BLaER1 (cell line): ENCODE results near the gene TINCR.

Experiments used
- H3K27ac ChIP-seq: shearing (Covaris generic); formaldehyde crosslinking; 2 replicates; pipeline ENCODE4 v1.8.1; 2022
- H3K27me3 ChIP-seq: shearing (Covaris generic); formaldehyde crosslinking; 2 replicates; pipeline ENCODE4 v1.8.1; 2022
- H3K36me3 ChIP-seq: shearing (Covaris generic); formaldehyde crosslinking; 2 replicates; pipeline ENCODE4 v1.8.1; 2022
- H3K4me1 ChIP-seq: shearing (Covaris generic); formaldehyde crosslinking; 2 replicates; pipeline ENCODE4 v1.8.1; 2022
- H3K4me2 ChIP-seq: shearing (Covaris generic); formaldehyde crosslinking; 2 replicates; pipeline ENCODE4 v1.8.1; 2022
- H3K4me3 ChIP-seq: shearing (Covaris generic); formaldehyde crosslinking; 2 replicates; pipeline ENCODE4 v1.8.1; 2022
- H3K9ac ChIP-seq: shearing (Covaris generic); formaldehyde crosslinking; 2 replicates; pipeline ENCODE4 v1.8.1; 2022
- H3K9me3 ChIP-seq: shearing (Covaris generic); formaldehyde crosslinking; 2 replicates; pipeline ENCODE4 v1.8.1; 2022
- H4K20me1 ChIP-seq: shearing (Covaris generic); formaldehyde crosslinking; 2 replicates; pipeline ENCODE4 v1.8.1; 2022
- Cebpa-rat ChIP-seq: shearing (Covaris generic); IDR thresholded peaks from 2 replicates; pipeline ENCODE4 v1.8.1; 2022

TINCR gene

GRCh38 chr19:5603626-5604025, 35.9 kb upstream of the TINCR start:
- peaks cover 100% of the 10 kb centered on the region for H3K36me3 ChIP-seq
- H3K27ac ChIP-seq, result no peak overlapping the region
- no peak for TF ChIP-seq Cebpa-rat
- H3K4me2 ChIP-seq, result no peak overlapping the region
- H3K9ac ChIP-seq, result no peak overlapping the region
- peaks cover 85% of the 10 kb centered on the region for H4K20me1 ChIP-seq
- H3K9me3 ChIP-seq, result no peaks in the 10 kb centered on the region
- no peak overlapping the region for H3K4me3 ChIP-seq
- no peaks in the 10 kb centered on the region for H3K27me3 ChIP-seq
- H3K4me1 ChIP-seq, result peaks cover 12% of the 10 kb centered on the region

GRCh38 chr19:5600797-5601196, 33.0 kb upstream of the TINCR start:
- Histone ChIP-seq H3K4me3 (no peak overlapping the region), H3K4me1 (peaks cover 20% of the 10 kb centered on the region), H4K20me1 (peaks cover 72% of the 10 kb centered on the region), H3K9ac (no peak overlapping the region), H3K36me3 (peaks cover 100% of the 10 kb centered on the region), H3K27ac (no peak overlapping the region), H3K9me3 (no peaks in the 10 kb centered on the region), H3K27me3 (no peaks in the 10 kb centered on the region), H3K4me2 (no peak overlapping the region)
- no peak for TF ChIP-seq Cebpa-rat

GRCh38 chr19:5595745-5596144, 28.0 kb upstream of the TINCR start:
- Histone ChIP-seq H3K4me2 (peak overlapping the region; percentile 64), H3K9ac (peak overlapping the region; percentile 56; the same call in 1 of the 2 replicates), H3K9me3 (no peaks in the 10 kb centered on the region), H3K36me3 (peaks cover 100% of the 10 kb centered on the region), H4K20me1 (peaks cover 44% of the 10 kb centered on the region), H3K4me1 (peaks cover 27% of the 10 kb centered on the region), H3K27me3 (no peaks in the 10 kb centered on the region), H3K4me3 (no peak overlapping the region), H3K27ac (peak overlapping the region; percentile 66)
- no peak for TF ChIP-seq Cebpa-rat

- peaks cover 100% of the 10 kb centered on the region for H3K36me3 ChIP-seq
- H3K9ac ChIP-seq, result peak overlapping the region; percentile 56; the same call in 1 of the 2 replicates
- H3K27ac ChIP-seq, result peak overlapping the region; percentile 66
- no peaks in the 10 kb centered on the region for H3K27me3 ChIP-seq
- no peak overlapping the region for H3K4me3 ChIP-seq
- TF ChIP-seq Cebpa-rat, result no peak
- H3K9me3 ChIP-seq, result no peaks in the 10 kb centered on the region
- peaks cover 44% of the 10 kb centered on the region; the same call in 1 of the 2 replicates for H4K20me1 ChIP-seq
- peak overlapping the region; percentile 64 for H3K4me2 ChIP-seq
- H3K4me1 ChIP-seq, result peaks cover 27% of the 10 kb centered on the region
These were observed 27.4 kb upstream of the TINCR start for GRCh38 chr19:5595129-5595528.

- peaks cover 100% of the 10 kb centered on the region for H3K36me3 ChIP-seq
- peaks cover 27% of the 10 kb centered on the region for H3K4me1 ChIP-seq
These were observed 26.8 kb upstream of the TINCR start for GRCh38 chr19:5594521-5594950.

GRCh38 chr19:5593343-5594255, 25.8 kb upstream of the TINCR start:
- Histone ChIP-seq H3K27ac (no peak overlapping the region), H3K4me1 (peaks cover 33% of the 10 kb centered on the region), H3K36me3 (peaks cover 100% of the 10 kb centered on the region), H3K4me3 (no peak overlapping the region), H4K20me1 (peaks cover 57% of the 10 kb centered on the region; the same call in 1 of the 2 replicates), H3K9ac (no peak overlapping the region), H3K27me3 (no peaks in the 10 kb centered on the region), H3K4me2 (no peak overlapping the region), H3K9me3 (no peaks in the 10 kb centered on the region)
- TF ChIP-seq Cebpa-rat, result no peak

More at GRCh38 chr19:5594521-5594950, 26.8 kb upstream of the TINCR start:
- Histone ChIP-seq H3K4me3 (no peak overlapping the region), H3K27me3 (no peaks in the 10 kb centered on the region), H4K20me1 (peaks cover 48% of the 10 kb centered on the region; the same call in 1 of the 2 replicates), H3K9me3 (no peaks in the 10 kb centered on the region), H3K9ac (no peak overlapping the region), H3K4me2 (peak overlapping the region; percentile 64), H3K27ac (no peak overlapping the region)
- TF ChIP-seq Cebpa-rat, result no peak

GRCh38 chr19:5592531-5593342, 25.0 kb upstream of the TINCR start:
- Histone ChIP-seq H3K9ac (no peak overlapping the region), H3K9me3 (no peaks in the 10 kb centered on the region), H3K4me1 (peaks cover 41% of the 10 kb centered on the region), H4K20me1 (peaks cover 57% of the 10 kb centered on the region; the same call in 1 of the 2 replicates), H3K4me3 (no peak overlapping the region), H3K36me3 (peaks cover 100% of the 10 kb centered on the region), H3K27ac (no peak overlapping the region), H3K4me2 (no peak overlapping the region), H3K27me3 (no peaks in the 10 kb centered on the region)
- no peak for TF ChIP-seq Cebpa-rat

- H3K27me3 ChIP-seq, result no peaks in the 10 kb centered on the region
- no peak overlapping the region for H3K4me3 ChIP-seq
- TF ChIP-seq Cebpa-rat, result no peak
- H3K4me1 ChIP-seq, result peaks cover 48% of the 10 kb centered on the region
- no peak overlapping the region for H3K4me2 ChIP-seq
- peaks cover 100% of the 10 kb centered on the region for H3K36me3 ChIP-seq
- peaks cover 49% of the 10 kb centered on the region; the same call in 1 of the 2 replicates for H4K20me1 ChIP-seq
- H3K27ac ChIP-seq, result no peak overlapping the region
- no peaks in the 10 kb centered on the region for H3K9me3 ChIP-seq
- H3K9ac ChIP-seq, result no peak overlapping the region
These were observed 23.7 kb upstream of the TINCR start for GRCh38 chr19:5591476-5591875.

- H4K20me1 ChIP-seq, result peaks cover 42% of the 10 kb centered on the region; the same call in 1 of the 2 replicates
- no peak overlapping the region for H3K9ac ChIP-seq
- no peaks in the 10 kb centered on the region for H3K27me3 ChIP-seq
- H3K36me3 ChIP-seq, result peaks cover 94% of the 10 kb centered on the region
- no peak overlapping the region for H3K4me3 ChIP-seq
- no peak overlapping the region for H3K4me2 ChIP-seq
- no peak for TF ChIP-seq Cebpa-rat
- H3K27ac ChIP-seq, result 0 out of 2 replicates have a peak overlapping the region, but pooled peaks have one; percentile 13
- peaks cover 48% of the 10 kb centered on the region for H3K4me1 ChIP-seq
- H3K9me3 ChIP-seq, result no peaks in the 10 kb centered on the region
These were observed 23.1 kb upstream of the TINCR start for GRCh38 chr19:5590865-5591154.
